T1000 (cell line): ENCODE measurements around the gene IFNLR1.

Experiments used
- DNase-seq: peaks from one replicate; lab custom pipeline; 2025; ENCODE audit warnings: mixed read lengths; lab: John Stamatoyannopoulos, UW

IFNLR1 gene

GRCh38 chr1:24147194-24147593 is 39.9 kb downstream of the IFNLR1 start:
- no peak for DNase-seq

GRCh38 chr1:24142546-24143534 is 44.2 kb downstream of the IFNLR1 start, which contains the start of gene IL22RA1:
Gene IL22RA1 (minus strand): TSS chr1:24143140. CDS start chr1:24143082, 58 bp downstream.
- no peak for DNase-seq

GRCh38 chr1:24141311-24141997 is 45.6 kb downstream of the IFNLR1 start:
- DNase-seq, result no peak

DNA sequence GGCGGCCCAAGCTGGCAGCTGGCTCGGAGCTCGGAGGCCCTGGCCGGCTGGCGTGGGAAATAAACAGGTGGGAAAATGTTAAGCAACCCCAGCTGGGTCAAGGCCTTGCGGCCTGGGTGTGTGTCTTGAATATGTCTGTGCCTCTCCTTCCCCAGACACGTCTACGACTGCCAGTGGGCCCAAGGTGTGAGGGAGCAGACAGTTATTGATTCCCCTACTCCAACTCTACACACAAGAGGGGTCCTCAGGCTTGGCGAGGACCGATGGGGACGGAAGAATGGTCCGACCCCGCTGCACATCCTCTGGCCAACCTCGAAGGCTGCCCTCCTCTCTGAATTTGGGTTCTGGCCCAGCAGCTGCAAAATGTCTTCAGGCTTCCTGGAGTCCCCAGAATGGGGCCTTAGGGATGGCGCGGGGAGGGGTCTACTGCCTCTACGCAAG is 46.3 kb downstream of the IFNLR1 start:
- DNase-seq, result no peak

DNA sequence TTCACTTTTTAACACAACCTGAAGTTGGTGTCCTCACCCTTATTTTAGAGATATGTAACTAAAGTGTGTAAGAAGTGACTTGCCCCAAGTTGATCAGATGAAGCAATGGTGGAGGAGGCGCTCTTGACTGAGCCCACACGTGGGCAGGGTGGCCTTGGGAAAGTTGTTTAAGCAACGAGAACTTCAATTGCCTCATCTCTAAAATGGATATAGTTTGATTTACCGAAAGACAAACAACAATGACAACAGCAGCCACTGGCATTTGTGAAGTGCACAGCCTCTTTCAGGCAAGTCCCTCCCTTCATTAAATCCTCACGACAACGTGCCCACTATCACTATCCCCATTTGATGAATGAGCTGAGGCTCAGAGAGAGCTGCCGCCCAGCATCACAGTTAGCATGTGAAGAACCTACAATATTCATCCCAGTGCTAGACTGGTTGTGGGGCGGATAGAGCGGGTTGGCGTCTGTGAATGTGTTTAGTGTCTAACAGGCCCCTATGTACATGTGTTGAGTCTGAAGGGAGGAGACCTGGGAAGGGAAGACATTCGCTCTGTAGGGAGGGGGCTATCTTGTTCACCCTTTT is 47.2 kb downstream of the IFNLR1 start:
- DNase-seq, result no peak

- DNase-seq, result no peak
Measured at GRCh38 chr1:24139222-24139489, 47.9 kb downstream of the IFNLR1 start.

DNA sequence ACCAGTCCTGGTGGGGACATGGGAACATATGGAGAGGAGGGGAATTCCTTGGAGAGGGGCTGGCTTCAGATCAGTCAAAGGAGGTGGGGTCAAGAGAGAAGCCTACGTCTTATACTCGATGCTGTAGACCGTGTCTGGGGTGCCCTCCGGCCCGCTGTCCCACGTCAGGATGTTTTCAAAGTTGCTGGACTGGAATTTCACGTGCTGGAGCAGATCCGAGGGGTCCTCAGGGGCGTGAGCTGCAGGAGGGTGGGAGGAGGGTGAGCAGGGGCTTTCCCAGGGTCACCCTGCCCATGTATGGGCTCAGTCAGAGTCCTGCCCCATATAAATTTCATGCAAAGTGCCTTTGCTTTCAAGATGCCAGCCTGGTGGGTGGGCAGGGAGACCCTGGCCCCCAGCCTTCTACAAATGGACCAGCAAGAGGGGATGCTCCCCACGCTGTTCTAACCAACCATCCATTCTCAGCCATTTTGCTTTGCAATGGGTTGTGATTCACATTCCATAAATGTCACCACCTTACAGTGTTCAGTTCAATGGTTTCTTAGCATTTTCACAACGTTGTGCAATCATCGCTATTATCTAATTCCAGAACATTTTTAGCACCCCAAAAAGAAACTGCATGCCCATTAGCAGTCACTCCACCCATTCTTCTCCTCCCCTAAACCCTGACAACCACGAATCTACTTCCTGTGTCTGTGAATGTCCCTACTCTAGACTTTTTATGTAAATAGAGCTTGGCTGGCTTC is 48.4 kb downstream of the IFNLR1 start:
- DNase-seq, result no peak

GRCh38 chr1:24136956-24137539 is 50.0 kb downstream of the IFNLR1 start:
- DNase-seq, result no peak

DNA sequence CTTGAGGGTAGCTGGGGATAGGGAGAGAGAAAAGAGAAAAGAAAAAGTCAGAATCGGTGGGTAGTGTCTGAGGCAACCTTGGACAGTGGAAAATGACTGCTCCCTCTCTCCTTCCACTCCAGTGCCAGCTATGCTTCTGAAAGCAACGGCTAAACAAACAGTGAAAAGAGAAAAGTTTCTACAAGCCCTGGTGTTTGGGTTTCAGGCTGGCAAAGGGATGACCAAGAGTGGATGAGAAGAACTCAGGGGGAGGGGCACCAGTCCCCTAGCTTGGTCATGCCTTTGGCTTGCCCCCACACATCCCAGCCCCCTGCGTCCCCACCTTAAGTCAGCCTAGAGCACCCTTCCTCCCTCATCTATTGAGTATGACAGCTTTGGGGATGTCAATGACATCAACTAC is 52.7 kb downstream of the IFNLR1 start:
- no peak for DNase-seq

DNA sequence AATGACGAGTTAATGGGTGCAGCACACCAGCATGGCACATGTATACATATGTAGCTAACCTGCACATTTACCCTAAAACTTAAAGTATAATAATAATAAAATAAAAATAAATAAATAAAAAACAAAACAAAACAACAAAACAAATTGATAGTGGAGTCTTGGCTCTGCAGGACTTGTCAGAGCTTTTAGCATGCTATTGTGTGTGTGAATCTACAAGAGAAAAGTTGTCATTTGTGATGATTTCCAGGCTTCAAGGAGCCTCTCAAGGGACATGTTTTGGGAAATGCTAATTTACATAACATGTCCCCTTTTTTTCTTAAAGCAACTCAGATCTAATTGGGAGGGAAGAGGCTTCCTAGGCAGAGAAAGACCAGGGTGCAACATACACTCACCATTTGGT is 53.3 kb downstream of the IFNLR1 start:
- DNase-seq, result no peak

DNA sequence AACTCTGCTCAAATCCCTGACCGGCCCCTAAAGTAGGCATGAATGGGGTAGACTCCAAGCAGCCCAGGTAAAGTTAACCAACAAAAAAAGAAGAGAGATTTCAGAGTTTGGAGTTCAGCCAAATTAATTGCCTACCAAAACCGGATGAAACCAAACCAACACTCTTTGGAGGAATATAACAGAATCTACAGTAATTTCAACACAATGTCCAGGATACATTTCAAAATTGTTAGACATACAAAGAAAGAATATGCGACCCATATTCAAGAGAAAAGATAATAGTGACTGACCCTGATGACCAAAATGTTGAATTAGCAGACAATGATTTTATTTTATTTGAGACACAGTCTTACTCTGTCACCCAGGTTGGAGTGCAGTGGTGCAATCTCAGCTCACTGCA is 56.7 kb downstream of the IFNLR1 start:
- no peak for DNase-seq

DNA sequence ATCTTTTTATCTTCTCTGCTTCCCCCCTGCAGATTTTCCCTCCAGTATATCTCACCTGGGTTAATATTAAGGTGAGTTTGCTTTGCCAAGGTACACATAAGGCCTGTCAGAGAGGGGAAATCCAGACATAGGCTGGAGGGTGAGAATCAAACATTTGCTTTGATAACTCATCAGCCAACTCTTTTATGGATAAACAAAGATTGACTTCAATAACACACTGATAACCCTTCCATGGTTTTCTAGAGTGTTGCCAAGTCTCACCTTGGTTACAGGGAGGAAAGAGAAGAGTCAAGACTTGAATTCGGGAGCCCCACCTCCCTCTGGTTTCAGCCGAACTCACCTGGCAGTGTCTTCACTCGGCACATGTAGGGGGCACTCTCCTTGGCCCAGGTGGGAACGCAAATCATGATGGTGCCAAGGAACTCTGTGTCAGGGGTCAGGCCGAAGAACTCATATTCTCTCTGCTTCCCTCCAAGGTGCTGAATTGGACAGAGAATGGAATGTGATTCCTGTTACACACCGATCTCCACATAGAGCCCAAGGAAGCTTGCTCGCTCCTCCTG is 59.2 kb downstream of the IFNLR1 start:
- no peak for DNase-seq

- no peak for DNase-seq
Measured at GRCh38 chr1:24127134-24127800, 59.8 kb downstream of the IFNLR1 start.

DNA sequence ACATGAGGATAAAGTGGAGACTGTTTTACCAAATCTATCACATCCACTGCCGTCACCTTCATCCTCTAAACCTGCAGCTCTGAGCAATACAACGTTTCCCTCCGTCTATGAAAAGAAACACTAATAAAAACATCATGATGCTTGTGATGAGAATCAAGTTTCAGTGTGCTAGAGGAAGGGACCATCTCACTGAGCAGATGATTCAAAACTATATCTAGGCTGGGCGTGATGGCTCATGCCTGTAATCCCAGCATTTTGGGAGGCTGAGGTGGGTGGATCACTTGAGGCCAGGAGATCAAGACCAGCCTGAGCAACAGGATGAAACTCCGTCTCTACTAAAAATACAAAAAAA is 60.4 kb downstream of the IFNLR1 start:
- no peak for DNase-seq

DNA sequence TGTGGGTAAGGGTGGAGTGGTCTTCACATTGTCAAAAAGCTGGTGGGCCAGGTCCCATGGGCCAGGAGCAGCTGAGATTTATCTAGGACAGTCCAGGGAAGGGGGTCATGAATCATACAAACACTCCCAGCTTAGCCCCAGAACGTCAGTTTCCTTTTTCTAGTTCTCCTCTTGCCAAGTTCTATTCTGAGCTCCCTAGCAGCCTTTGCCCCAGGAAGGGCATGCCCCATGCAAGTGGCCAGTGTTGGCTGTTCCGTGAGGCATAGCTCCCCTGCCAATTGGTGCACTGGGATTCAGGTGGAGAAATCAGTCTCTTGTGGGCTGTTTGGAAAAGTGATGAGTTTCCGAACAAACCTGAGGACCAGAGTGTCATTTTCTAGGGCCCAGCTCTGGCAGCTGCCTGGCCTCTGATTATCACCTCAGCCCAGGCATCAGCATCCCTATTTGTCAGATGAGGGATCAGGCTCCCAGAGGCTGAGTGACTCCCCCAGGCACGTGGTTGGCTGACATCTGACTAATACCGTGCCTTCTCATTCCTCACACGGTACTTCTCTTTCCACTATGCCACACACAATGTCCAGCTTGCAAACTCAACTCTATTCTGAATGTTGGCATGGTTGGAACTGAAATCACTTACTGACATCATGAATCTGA is 60.9 kb downstream of the IFNLR1 start:
- no peak for DNase-seq

GRCh38 chr1:24125456-24125855 is 61.6 kb downstream of the IFNLR1 start:
- no peak for DNase-seq

GRCh38 chr1:24124980-24125379 is 62.1 kb downstream of the IFNLR1 start:
- no peak for DNase-seq

- DNase-seq, result no peak
Measured at GRCh38 chr1:24123611-24124010, 63.5 kb downstream of the IFNLR1 start.

DNA sequence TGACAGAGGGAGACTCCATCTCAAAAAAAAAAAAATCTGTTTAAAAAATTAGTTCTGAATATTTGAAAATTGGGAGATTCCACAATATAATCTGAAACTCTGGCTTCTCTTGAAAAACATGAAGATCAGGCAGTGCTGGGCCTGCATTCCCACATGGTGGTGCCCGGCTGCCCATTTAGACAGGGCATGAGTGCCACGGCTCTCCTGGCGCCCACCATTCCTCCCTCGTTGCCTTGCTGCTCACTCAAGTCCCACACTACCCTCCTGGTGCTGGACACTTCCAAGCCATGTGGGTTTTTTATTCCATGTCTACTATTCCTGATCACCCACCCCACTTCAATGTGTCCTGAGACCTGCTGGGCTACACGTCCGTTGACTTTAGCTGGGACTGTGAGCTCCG is 64.3 kb downstream of the IFNLR1 start:
- DNase-seq, result no peak

- no peak for DNase-seq
Measured at GRCh38 chr1:24121406-24121805, 65.7 kb downstream of the IFNLR1 start.
